K562 (cell line): ENCODE results near the gene SON. TPM values are rescaled to one million over a fixed set of nuclear protein-coding genes. Genes with fewer than 3 reads are reported as not detected.

Experiments
- ARID1B ChIP-seq: fragments of 450-650 bp; IDR thresholded peaks from 2 replicates; pipeline ENCODE4 v1.6.1; 2016; ENCODE audit warnings: antibody characterized with exemption, mild to moderate bottlenecking, inconsistent platforms
- CBFA2T3 ChIP-seq: fragments of 450-650 bp; IDR thresholded peaks from 2 replicates; pipeline ENCODE4 v1.6.1; 2017
- DACH1 ChIP-seq: fragments of 450-650 bp; IDR thresholded peaks from 2 replicates; pipeline ENCODE4 v1.6.1; 2018; ENCODE audit not compliant: partially characterized antibody
- ETV5 ChIP-seq: sonication (generic); formaldehyde crosslinking; IDR thresholded peaks from 2 replicates; pipeline ENCODE4 v1.4.0; 2020; ENCODE audit warnings: low read depth, mild to moderate bottlenecking, missing genetic modification reagents
- HDAC8 ChIP-seq: fragments of 450-650 bp; IDR thresholded peaks from 2 replicates; pipeline ENCODE4 v1.6.1; 2016; ENCODE audit warnings: mild to moderate bottlenecking, missing genetic modification characterization, moderate library complexity, missing compliant biosample characterization
- HIVEP1 ChIP-seq: fragments of 250-450 bp; sonication (Bioruptor Pico); IDR thresholded peaks from 2 replicates; pipeline ENCODE4 v1.4.0; 2020; ENCODE audit warnings: mild to moderate bottlenecking
- MAFF ChIP-seq: IDR thresholded peaks from 2 replicates; pipeline ENCODE4 v1.6.1; 2012; ENCODE audit warnings: low read length, improper control_type of control experiment
- MITF ChIP-seq: IDR thresholded peaks from 2 replicates; pipeline ENCODE4 v1.6.1; 2014; ENCODE audit warnings: antibody characterized with exemption
- NFXL1 ChIP-seq: fragments of 450-650 bp; formaldehyde crosslinking; IDR thresholded peaks from 2 replicates; pipeline ENCODE4 v1.4.0; 2021; ENCODE audit warnings: mild to moderate bottlenecking
- PHB ChIP-seq: fragments of 250-450 bp; sonication (Bioruptor Pico); IDR thresholded peaks from 2 replicates; pipeline ENCODE4 v1.5.0; 2021
- POLR3G ChIP-seq: IDR thresholded peaks from 2 replicates; pipeline ENCODE4 v1.6.1; 2011; ENCODE audit not compliant: insufficient read length, insufficient replicate concordance; ENCODE audit errors: extremely low read depth
- RAD21 ChIP-seq, 2 experiments: fragments of 250-450 bp in 1 of 2; fragments of 450-650 bp in 1 of 2; sonication (Bioruptor Pico) in 1 of 2; formaldehyde crosslinking in 1 of 2; IDR thresholded peaks in 1 of 2; conservative IDR thresholded peaks in 1 of 2; 2 replicates each; pipeline versions ENCODE4 v1.4.0 to v1.8.0; 2020 to 2022; ENCODE audit warnings: mild to moderate bottlenecking in 2 of 2, moderate library complexity in 1 of 2
- SIN3B ChIP-seq: fragments of 450-650 bp; IDR thresholded peaks from 2 replicates; pipeline ENCODE4 v1.6.1; 2017; ENCODE audit warnings: low read depth, mild to moderate bottlenecking, moderate library complexity
- SIRT6 ChIP-seq: IDR thresholded peaks from one replicate; pipeline ENCODE4 v1.6.1; 2012; ENCODE audit warnings: low read depth, mild to moderate bottlenecking, control low read depth, inconsistent platforms, low read length, moderate library complexity
- SP1 ChIP-seq: sonication (generic); formaldehyde crosslinking; IDR thresholded peaks from 2 replicates; pipeline ENCODE4 v1.8.1; 2022; ENCODE audit warnings: mild to moderate bottlenecking, missing genetic modification reagents
- SRSF7 ChIP-seq: fragments of 200-400 bp; formaldehyde crosslinking; optimal IDR thresholded peaks from 2 replicates; pipeline ENCODE3; 2017; ENCODE audit warnings: mild to moderate bottlenecking, low read depth, low read length
- ZBED1 ChIP-seq: IDR thresholded peaks from 2 replicates; pipeline ENCODE4 v1.6.1; 2014
- ZNF518B ChIP-seq: fragments of 250-450 bp; sonication (Bioruptor Pico); IDR thresholded peaks from 2 replicates; pipeline ENCODE4 v1.5.0; 2021; ENCODE audit warnings: mild to moderate bottlenecking, moderate library complexity
- ZNF696 ChIP-seq: fragments of 250-450 bp; sonication (Bioruptor Pico); conservative IDR thresholded peaks from 2 replicates; pipeline ENCODE4 v1.4.0; 2020; ENCODE audit warnings: mild to moderate bottlenecking, moderate library complexity
- polyA plus RNA-seq, 8 experiments: library from polyadenylated mRNA; depleted of rRNA in 4 of 8; stranded (reverse) in 5 of 8; unstranded in 3 of 8; fragments of >200 nt; fragmentation: Nextera tagmentation in 2 of 8; fragmentation: Illumina TruSeq in 1 of 8; extraction: Ambion mirVana in 2 of 8; extraction: Trizol in 1 of 8; gene quantifications; 2 replicates each; pipeline versions ENCODE4 v1.2.1 to v1.2.3, GENCODE V29; 2011 to 2014; ENCODE audit warnings: inconsistent platforms in 1 of 8, missing spikeins in 1 of 8
- total RNA-seq, 7 experiments: library from RNA; depleted of rRNA in 6 of 7; stranded (reverse); fragments of >200 nt in 6 of 7; fragmentation: Illumina TruSeq in 2 of 7; extraction: Trizol in 2 of 7; gene quantifications; 2 replicates each; pipeline versions ENCODE4 v1.2.1 to v1.2.3, GENCODE V29; 2011 to 2021; ENCODE audit warnings: low replicate concordance in 1 of 7
- TF ChIP-seq, protein P1 (sequence below): fragments of 450-650 bp; conservative IDR thresholded peaks from 2 replicates; pipeline ENCODE4 v1.6.1; 2016; ENCODE audit warnings: missing genetic modification characterization, low read depth, mild to moderate bottlenecking, missing compliant biosample characterization, moderate library complexity
- TF ChIP-seq, protein P2 (sequence below): sonication (generic); formaldehyde crosslinking; IDR thresholded peaks from 2 replicates; pipeline ENCODE4 v1.8.1; 2023; ENCODE audit warnings: mild to moderate bottlenecking, missing genetic modification reagents

Gene SON
- total and polyA plus RNA-seq, 9 of the 15 experiments (the other 6 are each of a cell fraction or from before 2014, with no cell fraction given): 105 to 742 (median 187) TPM

DNA sequence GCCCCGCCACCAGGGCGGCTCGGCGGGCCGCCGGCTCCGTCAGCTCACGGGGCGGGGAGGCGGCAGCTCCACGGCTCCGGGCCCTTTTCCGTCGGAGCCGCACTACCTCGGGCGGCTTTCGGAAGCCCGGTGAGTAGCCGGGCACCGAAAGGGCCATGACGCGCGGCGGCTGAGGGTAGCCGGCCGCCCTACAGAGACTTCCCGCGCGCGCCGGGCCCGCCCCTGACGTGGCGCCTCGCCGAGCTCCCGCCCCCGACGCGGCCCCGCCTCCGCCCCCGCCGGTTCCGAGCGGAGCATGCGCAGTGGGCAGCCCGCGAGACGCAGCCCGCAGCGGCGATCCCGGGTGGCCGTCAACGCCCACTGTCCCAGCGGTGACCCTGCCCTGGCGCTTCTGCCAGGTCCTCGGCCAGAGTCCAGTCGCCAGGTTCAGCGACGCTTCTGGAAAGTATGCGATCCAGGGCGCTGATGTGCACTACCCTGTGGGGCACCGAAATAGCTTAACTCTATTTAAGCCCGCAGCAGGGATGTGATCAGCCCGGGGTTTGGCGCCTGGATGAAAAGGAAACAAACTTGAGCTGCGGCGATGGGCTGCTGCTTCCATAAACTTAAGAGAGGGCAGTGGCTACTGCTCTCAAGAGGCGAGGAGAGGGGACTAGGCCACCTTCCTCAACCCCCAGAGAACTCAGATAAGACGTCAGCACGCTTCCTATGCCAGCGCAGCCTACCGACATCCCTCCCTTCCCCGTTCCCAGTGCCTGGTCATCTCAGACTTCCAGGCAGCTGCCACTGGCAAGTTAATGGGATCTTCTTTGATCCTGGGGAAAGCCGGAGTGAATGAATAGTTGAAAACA, 45.9 kb downstream of the SON start, which contains the start of gene DONSON (continued):
- TF ChIP-seq, protein P1, sequence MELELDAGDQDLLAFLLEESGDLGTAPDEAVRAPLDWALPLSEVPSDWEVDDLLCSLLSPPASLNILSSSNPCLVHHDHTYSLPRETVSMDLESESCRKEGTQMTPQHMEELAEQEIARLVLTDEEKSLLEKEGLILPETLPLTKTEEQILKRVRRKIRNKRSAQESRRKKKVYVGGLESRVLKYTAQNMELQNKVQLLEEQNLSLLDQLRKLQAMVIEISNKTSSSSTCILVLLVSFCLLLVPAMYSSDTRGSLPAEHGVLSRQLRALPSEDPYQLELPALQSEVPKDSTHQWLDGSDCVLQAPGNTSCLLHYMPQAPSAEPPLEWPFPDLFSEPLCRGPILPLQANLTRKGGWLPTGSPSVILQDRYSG (tag): no peak; the same call in 1 of the 2 replicates
- TF ChIP-seq ZNF518B (no peak), PHB (no peak; the same call in 1 of the 2 replicates), SRSF7 (no peak), RAD21 (CRISPR knock-in tag; conservative IDR thresholded peaks at IDR 0.05 in 1 of 2, IDR thresholded peaks at IDR 0.05 in 1 of 2) (no peak), ETV5 (CRISPR knock-in tag) (0 out of 2 replicates have a peak, but pooled peaks have one; percentile 51), CBFA2T3 (no peak), HIVEP1 (no peak), POLR3G (no peak), MITF (no peak), SIRT6 (no peak), ZNF696 (CRISPR knock-in tag) (no peak), HDAC8 (no peak), MAFF (no peak), NFXL1 (CRISPR knock-in tag) (no peak), DACH1 (no peak), ZBED1 (no peak), ARID1B (peak; percentile 59), SIN3B (peak; percentile 74; the same call in 1 of the 2 replicates), SP1 (CRISPR knock-in tag) (peak; percentile 45; the same call in 1 of the 2 replicates)
- TF ChIP-seq, protein P2, sequence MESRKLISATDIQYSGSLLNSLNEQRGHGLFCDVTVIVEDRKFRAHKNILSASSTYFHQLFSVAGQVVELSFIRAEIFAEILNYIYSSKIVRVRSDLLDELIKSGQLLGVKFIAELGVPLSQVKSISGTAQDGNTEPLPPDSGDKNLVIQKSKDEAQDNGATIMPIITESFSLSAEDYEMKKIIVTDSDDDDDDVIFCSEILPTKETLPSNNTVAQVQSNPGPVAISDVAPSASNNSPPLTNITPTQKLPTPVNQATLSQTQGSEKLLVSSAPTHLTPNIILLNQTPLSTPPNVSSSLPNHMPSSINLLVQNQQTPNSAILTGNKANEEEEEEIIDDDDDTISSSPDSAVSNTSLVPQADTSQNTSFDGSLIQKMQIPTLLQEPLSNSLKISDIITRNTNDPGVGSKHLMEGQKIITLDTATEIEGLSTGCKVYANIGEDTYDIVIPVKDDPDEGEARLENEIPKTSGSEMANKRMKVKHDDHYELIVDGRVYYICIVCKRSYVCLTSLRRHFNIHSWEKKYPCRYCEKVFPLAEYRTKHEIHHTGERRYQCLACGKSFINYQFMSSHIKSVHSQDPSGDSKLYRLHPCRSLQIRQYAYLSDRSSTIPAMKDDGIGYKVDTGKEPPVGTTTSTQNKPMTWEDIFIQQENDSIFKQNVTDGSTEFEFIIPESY (CRISPR knock-in tag): peak; percentile 5; the same call in 1 of the 2 replicates
